ENCODE data around the gene TCEAL2. TPM values are rescaled to one million over a fixed set of nuclear protein-coding genes. Genes with fewer than 3 reads are reported as not detected.
"Not testable (repeated sequence)": the region's sequence is repeated elsewhere in the genome, so short reads cannot be mapped to it uniquely, and the experiment has no call there.

The TCEAL2 gene
- total RNA-seq, result not detected

- H3K36me3 Mint-ChIP-seq (ENCODE audit: insufficient read depth); DNase-seq; H3K4me1 Mint-ChIP-seq (ENCODE audit: low read depth); H3K9me3 Mint-ChIP-seq: not testable (repeated sequence)
- Mint-ChIP-seq H3K27me3 (ENCODE audit: low read depth) (peaks cover 27% of the 10 kb centered on the region), H3K4me3 (peak within 1 kb of the TSS; percentile 56)
- ATAC-seq, result peak; percentile 25 to 40
These were observed at the start of gene TCEAL2 for GRCh38 chrX:102125436-102125835. TCEAL2 (plus strand) TSS chrX:102125679; CDS start chrX:102126831, 1,152 bp downstream.

GRCh38 chrX:102077426-102077825 lies 48.1 kb upstream of the TCEAL2 start:
- DNase-seq (no peak), ATAC-seq (no peak)
- Mint-ChIP-seq H3K4me1 (ENCODE audit: low read depth) (no peaks in the 10 kb centered on the region), H3K4me3 (no peak overlapping the region), H3K27me3 (ENCODE audit: low read depth) (peaks cover 7% of the 10 kb centered on the region), H3K9me3 (no peaks in the 10 kb centered on the region), H3K36me3 (ENCODE audit: insufficient read depth) (no peaks in the 10 kb centered on the region)

- Mint-ChIP-seq H3K4me1 (ENCODE audit: low read depth) (no peaks in the 10 kb centered on the region), H3K4me3 (no peak overlapping the region), H3K9me3 (no peaks in the 10 kb centered on the region), H3K36me3 (ENCODE audit: insufficient read depth) (no peaks in the 10 kb centered on the region), H3K27me3 (ENCODE audit: low read depth) (no peaks in the 10 kb centered on the region)
- DNase-seq (no peak), ATAC-seq (no peak)
These were observed 39.8 kb upstream of the TCEAL2 start for GRCh38 chrX:102085706-102086105.

- no peak overlapping the region for H3K4me3 Mint-ChIP-seq
- H3K36me3 Mint-ChIP-seq (ENCODE audit: insufficient read depth), result no peaks in the 10 kb centered on the region
- no peaks in the 10 kb centered on the region for H3K9me3 Mint-ChIP-seq
- ATAC-seq, result no peak
- no peaks in the 10 kb centered on the region for H3K4me1 Mint-ChIP-seq (ENCODE audit: low read depth)
- no peak for DNase-seq
- peaks cover 10% of the 10 kb centered on the region for H3K27me3 Mint-ChIP-seq (ENCODE audit: low read depth)
These were observed 12.1 kb upstream of the TCEAL2 start for GRCh38 chrX:102113367-102113766.

- ATAC-seq, result no peak
- peaks cover 15% of the 10 kb centered on the region for H3K27me3 Mint-ChIP-seq (ENCODE audit: low read depth)
- H3K36me3 Mint-ChIP-seq (ENCODE audit: insufficient read depth), result no peaks in the 10 kb centered on the region
- H3K4me3 Mint-ChIP-seq, result no peak overlapping the region
- DNase-seq, result no peak
- no peaks in the 10 kb centered on the region for H3K9me3 Mint-ChIP-seq
- no peaks in the 10 kb centered on the region for H3K4me1 Mint-ChIP-seq (ENCODE audit: low read depth)
These were observed 9.7 kb upstream of the TCEAL2 start for GRCh38 chrX:102115748-102116147.

- Mint-ChIP-seq H3K4me3 (peak overlapping the region; percentile 56), H3K27me3 (ENCODE audit: low read depth) (peaks cover 27% of the 10 kb centered on the region)
- H3K4me1 Mint-ChIP-seq (ENCODE audit: low read depth); H3K36me3 Mint-ChIP-seq (ENCODE audit: insufficient read depth); H3K9me3 Mint-ChIP-seq; DNase-seq: not testable (repeated sequence)
- ATAC-seq, result peak in 1 of 2 donors; percentile 25
These were observed 465 bp upstream of the TCEAL2 start for GRCh38 chrX:102125014-102125413.

- peaks cover 29% of the 10 kb centered on the region for H3K27me3 Mint-ChIP-seq (ENCODE audit: low read depth)
- H3K4me3 Mint-ChIP-seq, result peak overlapping the region; percentile 16
- ATAC-seq; H3K9me3 Mint-ChIP-seq; H3K36me3 Mint-ChIP-seq (ENCODE audit: insufficient read depth); DNase-seq; H3K4me1 Mint-ChIP-seq (ENCODE audit: low read depth): not testable (repeated sequence)
These were observed 770 bp downstream of the TCEAL2 start for GRCh38 chrX:102126080-102126818.

GRCh38 chrX:102126863-102127262 lies 1.4 kb downstream of the TCEAL2 start:
- DNase-seq (no peak), ATAC-seq (no peak)
- Mint-ChIP-seq H3K9me3 (no peaks in the 10 kb centered on the region), H3K27me3 (ENCODE audit: low read depth) (peaks cover 29% of the 10 kb centered on the region), H3K4me3 (no peak overlapping the region), H3K4me1 (ENCODE audit: low read depth) (peaks cover 8% of the 10 kb centered on the region), H3K36me3 (ENCODE audit: insufficient read depth) (no peaks in the 10 kb centered on the region)

GRCh38 chrX:102129473-102129872 lies 4.0 kb downstream of the TCEAL2 start:
- DNase-seq (no peak), ATAC-seq (no peak)
- Mint-ChIP-seq H3K4me1 (ENCODE audit: low read depth) (peaks cover 8% of the 10 kb centered on the region), H3K36me3 (ENCODE audit: insufficient read depth) (no peaks in the 10 kb centered on the region), H3K4me3 (no peak overlapping the region), H3K9me3 (no peaks in the 10 kb centered on the region), H3K27me3 (ENCODE audit: low read depth) (peaks cover 25% of the 10 kb centered on the region)

- H3K4me3 Mint-ChIP-seq, result no peak overlapping the region
- no peaks in the 10 kb centered on the region for H3K9me3 Mint-ChIP-seq
- H3K36me3 Mint-ChIP-seq (ENCODE audit: insufficient read depth), result no peaks in the 10 kb centered on the region
- H3K27me3 Mint-ChIP-seq (ENCODE audit: low read depth), result peaks cover 27% of the 10 kb centered on the region
- no peak for DNase-seq
- H3K4me1 Mint-ChIP-seq (ENCODE audit: low read depth), result peaks cover 2% of the 10 kb centered on the region
- no peak for ATAC-seq
These were observed 12.6 kb downstream of the TCEAL2 start for GRCh38 chrX:102138064-102138463.

- not testable (repeated sequence) for H3K9me3 Mint-ChIP-seq; ATAC-seq; H3K36me3 Mint-ChIP-seq (ENCODE audit: insufficient read depth); H3K4me3 Mint-ChIP-seq; DNase-seq; H3K4me1 Mint-ChIP-seq (ENCODE audit: low read depth)
- peaks cover 34% of the 10 kb centered on the region for H3K27me3 Mint-ChIP-seq (ENCODE audit: low read depth)
These were observed 15.4 kb downstream of the TCEAL2 start for GRCh38 chrX:102140876-102141275.

GRCh38 chrX:102141631-102142030 lies 16.2 kb downstream of the TCEAL2 start:
- not testable (repeated sequence) for H3K9me3 Mint-ChIP-seq; H3K4me3 Mint-ChIP-seq; ATAC-seq; DNase-seq; H3K36me3 Mint-ChIP-seq (ENCODE audit: insufficient read depth); H3K4me1 Mint-ChIP-seq (ENCODE audit: low read depth)
- peaks cover 34% of the 10 kb centered on the region for H3K27me3 Mint-ChIP-seq (ENCODE audit: low read depth)

GRCh38 chrX:102142274-102142673 lies 16.8 kb downstream of the TCEAL2 start, which contains the start of gene TCEAL6:
TCEAL6 (minus strand) TSS chrX:102142481.
- H3K27me3 Mint-ChIP-seq (ENCODE audit: low read depth), result peaks cover 28% of the 10 kb centered on the region
- not testable (repeated sequence) for H3K36me3 Mint-ChIP-seq (ENCODE audit: insufficient read depth); H3K4me3 Mint-ChIP-seq; ATAC-seq; H3K4me1 Mint-ChIP-seq (ENCODE audit: low read depth); H3K9me3 Mint-ChIP-seq; DNase-seq

GRCh38 chrX:102154218-102154860 lies 28.9 kb downstream of the TCEAL2 start:
- H3K36me3 Mint-ChIP-seq (ENCODE audit: insufficient read depth), result no peaks in the 10 kb centered on the region

More at GRCh38 chrX:102154218-102154860, 28.9 kb downstream of the TCEAL2 start:
- no peak for ATAC-seq
- Mint-ChIP-seq H3K4me3 (peak overlapping the region; percentile 94), H3K9me3 (no peaks in the 10 kb centered on the region), H3K27me3 (ENCODE audit: low read depth) (no peaks in the 10 kb centered on the region), H3K4me1 (ENCODE audit: low read depth) (peaks cover 11% of the 10 kb centered on the region)
- no peak for DNase-seq

Measured in activated T-cell treated with anti-CD3 and anti-CD28 coated beads, Interleukin-2, amount 50 U/mL, for 4 hours (primary cell).